GM18499 (cell line): ENCODE data around the gene SPTBN2.
A peak's percentile ranks its signal among the peaks of the same experiment; 100 is the strongest.

Experiments
- ATAC-seq: cut with Tn5 transposase; IDR thresholded peaks from one replicate; pipeline ENCODE4 v1.9.1; 2021; ENCODE audit warnings: moderate number of reproducible peaks; ENCODE audit not compliant: insufficient read depth, unreplicated experiment

The SPTBN2 gene

GRCh38 chr11:66686801-66687750, 41.9 kb downstream of the SPTBN2 start:
- ATAC-seq: no peak

DNA sequence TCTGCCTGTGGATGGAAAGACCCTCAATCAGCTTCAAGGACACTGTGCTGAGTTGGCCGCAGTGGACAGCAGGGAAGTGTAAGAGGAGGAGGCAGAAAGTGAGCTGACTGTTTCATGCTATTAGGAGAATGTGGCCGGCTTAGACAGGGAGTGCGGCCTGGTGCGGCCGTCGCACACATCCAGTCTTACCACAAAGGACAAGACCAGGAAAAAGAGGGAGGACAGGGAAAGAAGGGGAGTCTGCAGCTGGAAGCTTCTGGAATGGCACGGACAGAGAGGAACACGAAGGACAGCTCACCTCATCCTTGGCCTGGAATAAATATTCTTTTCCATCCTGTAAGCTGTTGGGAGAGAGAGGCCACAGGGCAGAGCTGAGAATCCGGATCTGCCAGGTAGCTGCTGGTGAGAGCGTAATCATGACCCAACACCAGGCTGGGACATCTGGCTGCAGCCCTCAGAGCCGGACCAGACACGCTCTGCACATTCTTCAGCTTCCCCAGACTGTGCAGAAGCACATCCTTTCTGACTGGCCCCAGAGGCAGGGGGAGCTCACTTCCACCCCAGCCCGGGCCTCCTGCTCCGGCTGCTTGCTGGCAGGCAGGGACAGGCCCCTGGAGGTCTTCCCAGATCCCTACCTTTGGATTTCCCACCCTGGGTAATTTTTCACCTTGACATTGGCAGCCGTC, 42.8 kb downstream of the SPTBN2 start:
- ATAC-seq: no peak

DNA sequence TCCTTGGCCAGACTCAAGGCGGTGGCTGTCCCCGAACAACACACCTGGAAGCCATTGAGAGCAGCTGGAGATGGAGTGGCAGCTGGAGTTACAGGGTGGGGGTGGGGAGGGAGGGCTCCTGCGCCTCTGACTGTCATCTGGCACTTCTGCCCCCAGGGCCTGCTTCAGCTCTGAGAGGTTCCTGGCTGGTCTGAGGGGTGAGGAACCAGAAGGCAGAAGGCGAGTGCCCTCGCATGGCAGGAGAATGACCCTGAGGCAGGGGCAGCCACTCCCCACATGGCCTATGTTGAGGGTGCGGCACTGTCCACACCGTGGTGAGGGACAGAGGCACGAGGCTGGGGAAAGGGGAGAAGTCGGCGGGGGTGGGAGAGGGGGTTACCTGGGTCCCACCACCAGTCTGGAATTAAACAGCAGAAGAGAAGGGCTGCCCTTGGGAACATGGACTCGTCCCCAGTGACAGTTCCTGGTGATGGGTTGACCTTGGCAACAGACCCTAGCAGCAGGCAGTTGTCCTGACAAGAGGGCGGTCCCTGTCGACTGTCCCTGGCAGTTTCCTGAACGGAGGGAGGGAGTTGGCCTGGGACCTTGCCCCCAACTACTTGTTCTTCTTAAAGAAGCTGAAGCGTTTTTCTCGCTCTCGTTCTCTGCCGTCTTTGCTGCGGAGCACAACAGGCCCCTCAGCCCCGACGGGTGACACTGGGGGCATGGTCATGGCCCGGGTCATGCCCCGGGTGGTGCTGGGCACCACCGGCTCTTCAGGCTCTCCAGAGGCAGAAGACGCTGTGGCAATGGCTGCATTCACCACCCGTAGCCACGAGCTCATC, 43.5 kb downstream of the SPTBN2 start:
- ATAC-seq: no peak

- no peak for ATAC-seq
Measured at GRCh38 chr11:66684635-66685034, 44.4 kb downstream of the SPTBN2 start.

GRCh38 chr11:66683877-66684276, 45.1 kb downstream of the SPTBN2 start:
- ATAC-seq: no peak

DNA sequence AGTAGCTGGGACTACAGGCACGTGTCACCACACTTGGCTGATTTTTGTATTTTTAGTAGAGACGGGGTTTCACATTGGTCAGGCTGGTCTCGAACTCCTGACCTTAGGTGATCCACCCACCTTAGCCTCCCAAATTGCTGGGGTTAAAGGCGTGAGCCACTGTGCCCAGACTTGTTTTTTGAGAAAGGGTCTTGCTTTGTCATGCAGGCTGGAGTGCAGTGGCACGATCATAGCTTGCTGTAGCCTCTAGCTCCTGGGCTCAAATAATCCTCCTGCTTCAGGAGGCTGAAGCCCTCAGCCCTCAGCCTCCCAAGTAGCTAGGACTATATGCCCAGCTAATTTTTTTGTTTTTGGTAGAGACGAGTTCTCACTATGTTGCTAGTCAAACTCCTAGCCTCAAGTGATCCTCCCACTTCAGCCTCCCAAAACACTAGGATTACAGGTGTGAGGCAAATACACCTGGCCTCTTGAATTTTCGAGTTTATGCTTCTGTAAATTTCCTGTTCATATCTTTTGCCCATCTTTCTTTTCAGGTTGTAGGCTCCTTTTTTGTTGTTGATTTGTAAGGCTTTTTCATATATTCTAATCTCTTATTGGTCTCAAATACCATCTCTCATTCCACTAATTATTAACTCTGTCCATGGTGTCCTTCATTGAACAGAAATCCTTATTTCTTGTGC, 47.9 kb downstream of the SPTBN2 start:
- ATAC-seq: no peak

DNA sequence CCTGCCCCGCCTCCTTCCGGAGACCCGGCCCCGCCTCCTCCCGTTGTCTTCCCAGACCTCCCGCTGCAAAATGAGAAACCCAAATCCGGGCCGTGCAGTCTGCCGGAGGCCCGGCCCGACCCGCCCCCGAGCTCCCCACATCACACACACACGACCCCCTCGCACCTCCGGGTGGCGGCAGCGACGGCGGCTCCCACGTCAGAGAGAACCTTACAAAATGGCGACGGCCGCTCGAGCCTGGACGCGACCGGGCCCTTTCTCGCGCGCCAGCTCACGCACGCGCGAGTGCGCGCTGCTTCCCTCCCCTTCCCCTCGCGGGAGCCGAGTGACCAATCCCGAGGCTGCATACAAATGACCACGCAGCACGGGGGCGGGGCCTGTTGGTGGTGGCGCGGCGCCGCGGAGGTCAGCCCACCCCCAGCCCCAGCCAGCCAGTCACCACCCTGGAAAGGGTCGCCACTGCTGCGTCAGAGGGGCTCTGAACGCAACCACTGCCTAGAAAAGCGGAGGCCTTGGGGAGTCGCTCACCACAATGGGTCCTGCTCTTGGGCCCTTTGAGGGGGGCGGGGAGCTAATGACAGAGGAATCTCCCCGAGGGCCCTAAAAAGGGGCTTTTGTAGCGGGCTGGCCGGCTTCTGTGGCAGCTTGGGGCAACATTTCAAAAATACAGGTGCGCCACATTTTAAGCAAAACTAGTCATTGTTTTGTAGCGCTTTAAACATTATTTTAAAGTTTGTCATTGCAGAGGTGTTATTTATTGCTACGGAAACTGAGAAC, 51.2 kb downstream of the SPTBN2 start, which contains the start of gene RBM4B:
Gene RBM4B (minus strand): TSS at position 289 of the 777 bp plus-strand sequence. CDS start 808 bp downstream, outside the sequence.
- ATAC-seq: peak; percentile 58

- no peak for ATAC-seq
Measured at GRCh38 chr11:66676931-66677598, 52.0 kb downstream of the SPTBN2 start.

- ATAC-seq: no peak
Measured at GRCh38 chr11:66676282-66676919, 52.6 kb downstream of the SPTBN2 start.

DNA sequence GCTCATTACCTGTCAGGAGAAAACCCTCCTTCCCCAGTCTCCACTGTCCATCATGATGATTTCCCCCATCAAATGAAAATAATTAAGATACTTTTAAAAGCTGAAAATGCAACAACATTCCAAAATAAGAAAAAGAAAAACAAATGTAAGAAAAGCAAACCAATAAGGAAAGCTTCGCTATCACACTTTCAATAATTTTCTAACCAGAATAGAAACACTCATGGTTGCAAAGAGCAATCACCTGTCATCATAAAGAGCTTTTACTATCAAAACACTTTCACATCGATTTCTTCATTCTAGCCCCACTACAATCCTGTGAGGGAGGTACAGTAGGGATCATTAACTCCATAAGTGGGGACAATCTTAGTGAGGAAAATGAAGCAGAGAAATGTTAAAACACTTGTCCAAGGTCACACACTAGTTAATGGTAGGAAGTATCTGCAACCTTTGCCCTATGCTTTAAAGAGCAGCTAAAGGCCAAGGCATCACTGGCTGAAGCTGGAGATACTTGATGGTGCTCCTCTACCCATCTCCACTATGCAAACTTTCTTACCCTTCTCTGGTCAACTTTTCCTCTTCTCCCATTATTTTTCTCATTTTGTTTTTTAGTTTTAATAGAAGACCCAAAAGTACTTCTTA, 53.9 kb downstream of the SPTBN2 start:
- no peak for ATAC-seq

- no peak for ATAC-seq
Measured at GRCh38 chr11:66670816-66671215, 58.2 kb downstream of the SPTBN2 start.

- no peak for ATAC-seq
Measured at GRCh38 chr11:66665369-66665768, 63.6 kb downstream of the SPTBN2 start.

DNA sequence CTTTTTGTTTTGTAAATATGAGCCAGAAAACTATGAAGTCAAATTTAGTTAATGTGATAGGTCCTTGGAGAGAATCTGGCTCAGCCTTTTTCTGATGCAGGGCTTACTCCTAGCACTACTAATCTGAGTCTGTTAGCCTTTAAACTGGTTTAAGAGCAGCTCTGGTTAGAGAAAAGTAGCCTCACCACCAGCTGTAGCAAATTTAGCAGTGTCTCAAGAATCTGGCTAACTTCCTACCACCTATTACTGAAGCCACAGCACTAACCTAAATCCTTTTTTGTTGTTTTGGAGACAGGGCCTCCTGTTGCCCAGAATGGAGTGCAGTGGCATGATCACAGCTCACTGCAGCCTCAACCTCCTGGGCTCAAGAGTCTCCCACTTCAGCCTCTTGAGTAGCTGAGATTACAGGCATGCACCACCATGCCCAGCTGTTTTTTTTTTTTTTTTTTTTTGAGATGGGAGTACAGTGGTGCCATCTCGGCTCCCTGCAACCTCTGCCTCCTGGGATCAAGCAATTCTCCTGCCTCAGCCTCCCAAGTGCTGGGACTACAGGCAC, 65.2 kb downstream of the SPTBN2 start:
- ATAC-seq: no peak

DNA sequence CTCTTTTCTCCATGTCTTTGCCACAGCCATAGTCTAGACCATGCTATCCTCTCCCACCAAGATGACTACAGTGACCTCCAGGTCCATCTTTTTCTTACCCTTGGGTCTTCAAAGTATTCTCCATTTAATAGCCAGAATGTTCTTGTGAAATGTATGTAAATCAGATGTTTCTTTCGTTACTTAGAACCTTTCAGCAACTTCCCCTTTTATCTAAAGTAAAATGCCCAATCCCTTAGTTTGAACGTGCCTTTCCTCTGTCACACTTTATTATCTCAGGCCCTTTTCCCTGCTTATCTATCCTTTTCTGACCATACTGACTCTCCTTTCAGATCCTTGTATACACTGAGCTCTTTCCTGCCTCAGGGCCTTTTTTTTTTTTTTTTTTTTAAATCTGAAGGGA, 69.3 kb downstream of the SPTBN2 start:
- no peak for ATAC-seq

GRCh38 chr11:66653123-66653522, 75.9 kb downstream of the SPTBN2 start:
- no peak for ATAC-seq

- no peak for ATAC-seq
Measured at GRCh38 chr11:66652651-66653050, 76.4 kb downstream of the SPTBN2 start.

DNA sequence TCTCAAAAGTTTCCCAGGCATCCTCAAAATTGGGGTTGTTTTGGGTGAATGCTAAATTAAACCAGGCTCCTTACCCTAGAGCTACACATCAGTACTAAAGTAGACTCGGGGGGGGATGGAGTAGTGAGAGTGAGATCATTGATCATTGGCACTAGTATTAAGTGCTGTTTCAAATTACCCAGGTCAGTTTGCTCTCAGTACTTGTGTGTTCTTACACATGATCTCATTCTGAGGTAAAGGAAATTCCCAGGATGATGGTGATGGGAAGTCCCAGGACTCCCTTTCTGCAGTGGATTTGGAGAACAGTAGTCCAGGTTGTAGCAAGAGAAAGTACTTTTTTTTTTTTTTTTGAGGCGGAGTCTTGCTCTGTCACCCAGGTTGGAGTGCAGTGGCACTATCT, 78.0 kb downstream of the SPTBN2 start:
- no peak for ATAC-seq
